K562 treated with DMSO at 1 percent for 4 hours (cell line): ENCODE measurements around the gene CCDC160. TPM values are rescaled to one million over a fixed set of nuclear protein-coding genes. Genes with fewer than 3 reads are reported as not detected.

Experiments
- total RNA-seq: library from RNA; unstranded; fragments of 300-600 nt; gene quantifications from 2 replicates; pipeline ENCODE4 v1.2.3, GENCODE V29; 2022; ENCODE audit not compliant: insufficient read depth

The CCDC160 gene
- not detected in 2 replicates for total RNA-seq

GRCh38 chrX:134236626-134237614, at the start of gene CCDC160:
TSS of gene CCDC160 (plus strand) at chrX:134237182. CDS start at chrX:134244801, 7,619 bp downstream.

Other genes with a start within 250 kb of the CCDC160 start
- 20.5 and 25.2 TPM in 2 replicates for gene PHF6, start 136.1 kb downstream of the CCDC160 start, total RNA-seq
- 44.0 and 49.0 TPM in 2 replicates for gene HPRT1, start 223.0 kb downstream of the CCDC160 start, total RNA-seq